ENCODE results near the gene MYBPC3. TPM values are rescaled to one million over a fixed set of nuclear protein-coding genes. Genes with fewer than 3 reads are reported as not detected.

MYBPC3 gene
- total RNA-seq, 1 donor from 2014 or later: not detected

DNA sequence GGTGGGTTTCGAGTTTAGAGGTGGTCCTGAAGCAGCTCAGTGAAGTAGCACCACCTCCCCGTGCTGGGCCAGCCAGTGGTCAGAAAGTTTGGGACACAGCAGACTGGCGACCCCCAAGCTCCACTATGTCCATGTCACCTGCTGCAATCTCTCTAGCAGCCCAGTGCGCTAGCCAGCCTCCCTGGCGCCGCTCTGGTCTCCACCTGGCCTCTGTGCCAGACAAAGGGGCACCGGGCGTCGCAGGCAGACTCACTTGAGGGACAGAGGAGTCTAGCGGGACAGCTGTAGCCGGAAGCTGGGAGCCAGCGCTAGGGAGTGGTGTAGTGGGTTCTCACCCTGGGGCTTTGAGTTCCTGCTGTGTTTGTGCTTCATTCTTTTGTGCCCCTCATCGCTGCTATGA is 25.5 kb downstream of the MYBPC3 start:
- Histone ChIP-seq H3K4me3 (no peak overlapping the region), H3K27ac (no peak overlapping the region), H3K36me3 (peaks cover 0 to 46% of the 10 kb centered on the region in 2 donors), H3K9me3 (no peaks in the 10 kb centered on the region), H3K4me1 (peaks cover 13% of the 10 kb centered on the region), H3K27me3 (no peaks in the 10 kb centered on the region)
- intact Hi-C loops (cut with DNase I): no loop called here
- TF ChIP-seq POLR2A (IDR thresholded peaks at IDR 0.05) (no peak), POLR2AphosphoS5 (IDR thresholded peaks at IDR 0.05; ENCODE audit: insufficient read depth in 1 of 2, low read depth in 1 of 2) (no peak)
- TF ChIP-seq, protein P1, sequence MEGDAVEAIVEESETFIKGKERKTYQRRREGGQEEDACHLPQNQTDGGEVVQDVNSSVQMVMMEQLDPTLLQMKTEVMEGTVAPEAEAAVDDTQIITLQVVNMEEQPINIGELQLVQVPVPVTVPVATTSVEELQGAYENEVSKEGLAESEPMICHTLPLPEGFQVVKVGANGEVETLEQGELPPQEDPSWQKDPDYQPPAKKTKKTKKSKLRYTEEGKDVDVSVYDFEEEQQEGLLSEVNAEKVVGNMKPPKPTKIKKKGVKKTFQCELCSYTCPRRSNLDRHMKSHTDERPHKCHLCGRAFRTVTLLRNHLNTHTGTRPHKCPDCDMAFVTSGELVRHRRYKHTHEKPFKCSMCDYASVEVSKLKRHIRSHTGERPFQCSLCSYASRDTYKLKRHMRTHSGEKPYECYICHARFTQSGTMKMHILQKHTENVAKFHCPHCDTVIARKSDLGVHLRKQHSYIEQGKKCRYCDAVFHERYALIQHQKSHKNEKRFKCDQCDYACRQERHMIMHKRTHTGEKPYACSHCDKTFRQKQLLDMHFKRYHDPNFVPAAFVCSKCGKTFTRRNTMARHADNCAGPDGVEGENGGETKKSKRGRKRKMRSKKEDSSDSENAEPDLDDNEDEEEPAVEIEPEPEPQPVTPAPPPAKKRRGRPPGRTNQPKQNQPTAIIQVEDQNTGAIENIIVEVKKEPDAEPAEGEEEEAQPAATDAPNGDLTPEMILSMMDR (IDR thresholded peaks at IDR 0.05): no peak
- peak in 1 of 2 donors; percentile 72 for DNase-seq (ENCODE audit: extremely low spot score in 2 of 2)

- TF ChIP-seq POLR2A (IDR thresholded peaks at IDR 0.05): no peak
- DNase-seq (ENCODE audit: extremely low spot score in 2 of 2): no peak
- H3K27ac ChIP-seq: no peak overlapping the region
- intact Hi-C loops (cut with DNase I): no loop called here
- H3K4me1 ChIP-seq: peaks cover 13% of the 10 kb centered on the region
- H3K9me3 ChIP-seq: no peaks in the 10 kb centered on the region
- no peak overlapping the region for H3K4me3 ChIP-seq
- H3K27me3 ChIP-seq: no peaks in the 10 kb centered on the region
- peaks cover 0 to 50% of the 10 kb centered on the region in 2 donors for H3K36me3 ChIP-seq
Measured at GRCh38 chr11:47326198-47326597, 26.3 kb downstream of the MYBPC3 start.

DNA sequence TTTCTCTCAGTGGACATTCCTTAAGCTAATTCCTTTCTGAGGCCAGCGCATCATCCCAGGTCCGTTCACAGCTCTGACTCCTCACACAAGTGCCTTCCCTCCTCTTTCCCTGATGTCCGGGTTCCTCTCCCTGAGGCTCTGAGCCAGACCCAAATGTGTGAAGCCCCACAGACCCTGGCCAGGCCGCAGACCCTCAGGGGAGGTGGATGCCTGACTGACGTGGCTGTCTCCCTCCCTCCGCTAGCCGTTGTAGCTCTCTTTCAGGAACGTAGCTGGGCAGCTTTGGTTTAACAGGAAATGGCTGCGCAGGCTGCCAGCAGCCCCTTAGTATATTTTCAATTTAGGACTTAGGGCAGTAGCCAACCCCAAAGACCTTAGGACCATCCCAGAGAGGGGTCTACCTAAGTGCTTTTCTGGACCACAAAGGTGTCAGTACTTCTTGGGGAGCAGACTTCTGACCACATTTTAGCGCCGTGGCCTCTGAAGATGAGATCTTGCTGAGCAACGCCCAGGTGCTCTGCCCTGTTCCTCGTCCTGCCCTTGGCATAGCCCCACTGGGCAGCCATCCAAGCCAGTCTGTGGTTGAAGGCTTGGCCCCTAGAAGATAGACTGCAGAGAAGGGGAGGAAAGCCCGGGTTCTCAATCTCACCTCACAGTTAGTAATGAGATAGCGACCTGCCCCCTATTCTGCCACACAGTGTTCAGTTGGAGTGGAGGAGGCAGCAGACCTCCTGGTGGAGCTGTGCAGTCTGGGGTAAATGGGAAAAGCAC is 27.0 kb downstream of the MYBPC3 start:
- Histone ChIP-seq H3K27ac (no peak overlapping the region), H3K4me3 (no peak overlapping the region), H3K36me3 (peaks cover 0 to 50% of the 10 kb centered on the region in 2 donors), H3K9me3 (no peaks in the 10 kb centered on the region), H3K4me1 (peaks cover 11% of the 10 kb centered on the region), H3K27me3 (no peaks in the 10 kb centered on the region)
- intact Hi-C loops (cut with DNase I): no loop called here
- DNase-seq (ENCODE audit: extremely low spot score in 2 of 2): no peak
- TF ChIP-seq POLR2AphosphoS5 (IDR thresholded peaks at IDR 0.05; ENCODE audit: insufficient read depth in 1 of 2, low read depth in 1 of 2) (no peak), POLR2A (IDR thresholded peaks at IDR 0.05) (no peak)
- TF ChIP-seq, protein P1 (IDR thresholded peaks at IDR 0.05): no peak

GRCh38 chr11:47324520-47324919 is 28.0 kb downstream of the MYBPC3 start:
- DNase-seq (ENCODE audit: extremely low spot score in 2 of 2): no peak
- H3K4me1 ChIP-seq: peaks cover 2% of the 10 kb centered on the region
- intact Hi-C loops (cut with DNase I): no loop called here
- no peak overlapping the region for H3K4me3 ChIP-seq
- H3K27ac ChIP-seq: no peak overlapping the region
- H3K27me3 ChIP-seq: no peaks in the 10 kb centered on the region
- no peaks in the 10 kb centered on the region for H3K9me3 ChIP-seq
- peaks cover 0 to 47% of the 10 kb centered on the region in 2 donors for H3K36me3 ChIP-seq
- TF ChIP-seq POLR2A (IDR thresholded peaks at IDR 0.05): no peak
- TF ChIP-seq, protein P1 (IDR thresholded peaks at IDR 0.05): no peak

- Histone ChIP-seq H3K9me3 (no peaks in the 10 kb centered on the region), H3K4me1 (no peaks in the 10 kb centered on the region), H3K36me3 (peaks cover 0 to 65% of the 10 kb centered on the region in 2 donors), H3K4me3 (no peak overlapping the region), H3K27me3 (no peaks in the 10 kb centered on the region), H3K27ac (no peak overlapping the region)
- DNase-seq (ENCODE audit: extremely low spot score in 2 of 2): no peak
- TF ChIP-seq, protein P1 (IDR thresholded peaks at IDR 0.05): no peak
- TF ChIP-seq POLR2AphosphoS5 (IDR thresholded peaks at IDR 0.05; ENCODE audit: insufficient read depth in 1 of 2, low read depth in 1 of 2) (no peak), POLR2A (IDR thresholded peaks at IDR 0.05) (no peak)
- intact Hi-C loops (cut with DNase I): no loop called here
Measured at GRCh38 chr11:47318166-47318565, 34.3 kb downstream of the MYBPC3 start.

Measured in vagina (tissue), 2 donors.